ENCODE data around the gene GIPC3.
"Not testable (repeated sequence)": the region's sequence is repeated elsewhere in the genome, so short reads cannot be mapped to it uniquely, and the experiment has no call there.

Gene GIPC3

DNA sequence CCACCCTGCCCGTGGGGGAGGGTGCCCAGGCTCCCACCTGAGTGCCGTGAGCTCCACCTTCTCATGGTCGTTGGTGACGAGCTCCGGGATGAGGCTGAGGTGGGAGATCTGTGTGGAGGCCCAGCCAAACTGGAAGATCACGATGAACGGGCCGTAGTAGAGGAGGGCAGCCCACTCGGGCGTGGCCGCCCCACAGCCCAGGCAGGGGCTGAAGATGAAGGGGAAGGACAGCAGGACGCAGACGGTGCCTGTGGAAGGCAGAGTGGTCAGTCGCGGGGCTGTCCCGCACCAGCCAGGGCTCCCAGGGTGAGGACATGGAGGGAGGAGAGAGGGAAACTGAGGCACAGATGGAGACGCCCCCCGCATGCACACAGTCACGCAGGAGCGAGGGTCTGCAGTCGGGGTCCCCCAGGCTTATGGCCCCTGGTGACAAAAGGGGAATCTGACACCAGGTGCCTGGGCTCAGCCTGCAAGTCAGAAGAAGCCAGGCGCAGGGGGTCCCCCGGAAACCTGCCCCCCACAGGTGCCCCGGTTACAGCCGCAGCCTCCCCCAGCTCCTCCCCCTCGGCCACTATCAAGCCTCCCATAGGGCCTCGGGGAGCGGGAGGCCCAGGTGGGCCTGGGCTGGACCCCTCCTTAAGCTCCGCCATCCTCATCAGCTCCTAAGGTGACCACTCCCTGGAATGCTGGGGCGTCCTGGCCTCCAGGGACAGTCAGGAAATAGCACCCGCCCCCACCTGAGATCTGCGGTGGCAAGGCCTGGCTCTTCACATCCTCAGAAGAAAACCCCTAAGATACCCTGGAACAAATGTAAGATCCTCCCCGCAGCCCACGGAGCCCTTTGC lies 34.1 kb upstream of the GIPC3 start:
- no peak for DNase-seq (ENCODE audit: low read depth, low spot score)

DNA sequence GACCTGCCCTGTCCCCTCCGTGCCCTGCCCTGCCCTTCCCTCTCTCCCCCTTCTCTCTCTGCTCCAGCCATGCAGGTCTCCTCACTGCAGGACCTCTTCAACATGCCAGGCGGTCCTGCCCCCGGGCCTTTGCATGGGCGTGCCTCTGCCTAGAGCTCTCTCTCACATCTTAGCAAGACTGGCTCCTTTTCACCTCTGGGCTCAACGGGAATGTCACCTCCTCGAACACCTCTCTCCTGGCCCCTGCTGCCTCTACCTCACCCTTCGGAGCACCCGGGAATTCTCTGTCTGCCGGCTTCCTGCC lies 33.5 kb upstream of the GIPC3 start:
- no peak for DNase-seq (ENCODE audit: low read depth, low spot score)

DNA sequence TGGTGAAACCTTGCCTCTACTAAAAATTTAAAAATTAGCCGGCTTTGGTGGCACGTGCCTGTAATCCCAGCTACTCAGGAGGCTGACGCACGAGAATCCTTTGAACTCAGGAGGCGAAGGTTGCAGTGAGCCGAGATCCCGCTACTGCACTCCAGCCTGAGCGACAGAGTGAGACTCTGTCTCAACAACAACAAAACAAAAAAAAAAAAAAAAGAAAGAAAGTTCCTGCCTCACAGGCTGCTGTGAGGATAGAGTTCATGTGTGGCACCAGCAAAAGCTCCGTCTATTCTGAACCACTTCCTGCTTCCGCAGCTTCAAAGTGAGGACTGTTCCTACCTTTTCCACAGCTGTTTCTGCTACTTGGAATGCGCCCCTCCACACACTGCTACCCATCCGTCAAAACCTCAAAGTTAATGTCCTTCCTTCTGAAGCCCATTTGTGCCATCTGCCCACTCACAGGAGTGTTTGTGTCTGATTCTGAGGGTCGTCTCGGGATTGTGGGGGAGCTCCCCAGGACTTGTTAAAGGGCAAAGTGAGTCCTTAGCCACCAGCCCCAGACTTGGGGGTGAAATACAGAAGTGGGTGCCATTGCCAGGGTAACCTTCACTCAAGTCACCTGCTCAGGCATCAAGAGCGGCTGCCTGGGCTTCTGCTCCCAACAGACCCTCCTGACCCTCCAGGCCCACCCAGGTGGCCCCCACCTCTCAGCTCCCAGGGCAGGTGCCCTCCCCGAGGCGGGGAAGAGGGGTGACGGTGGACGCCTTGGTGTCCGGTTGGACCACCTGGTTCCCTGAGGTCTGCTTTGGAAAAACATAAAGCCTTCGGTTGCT lies 30.8 kb upstream of the GIPC3 start:
- DNase-seq (ENCODE audit: low read depth, low spot score): no peak

DNA sequence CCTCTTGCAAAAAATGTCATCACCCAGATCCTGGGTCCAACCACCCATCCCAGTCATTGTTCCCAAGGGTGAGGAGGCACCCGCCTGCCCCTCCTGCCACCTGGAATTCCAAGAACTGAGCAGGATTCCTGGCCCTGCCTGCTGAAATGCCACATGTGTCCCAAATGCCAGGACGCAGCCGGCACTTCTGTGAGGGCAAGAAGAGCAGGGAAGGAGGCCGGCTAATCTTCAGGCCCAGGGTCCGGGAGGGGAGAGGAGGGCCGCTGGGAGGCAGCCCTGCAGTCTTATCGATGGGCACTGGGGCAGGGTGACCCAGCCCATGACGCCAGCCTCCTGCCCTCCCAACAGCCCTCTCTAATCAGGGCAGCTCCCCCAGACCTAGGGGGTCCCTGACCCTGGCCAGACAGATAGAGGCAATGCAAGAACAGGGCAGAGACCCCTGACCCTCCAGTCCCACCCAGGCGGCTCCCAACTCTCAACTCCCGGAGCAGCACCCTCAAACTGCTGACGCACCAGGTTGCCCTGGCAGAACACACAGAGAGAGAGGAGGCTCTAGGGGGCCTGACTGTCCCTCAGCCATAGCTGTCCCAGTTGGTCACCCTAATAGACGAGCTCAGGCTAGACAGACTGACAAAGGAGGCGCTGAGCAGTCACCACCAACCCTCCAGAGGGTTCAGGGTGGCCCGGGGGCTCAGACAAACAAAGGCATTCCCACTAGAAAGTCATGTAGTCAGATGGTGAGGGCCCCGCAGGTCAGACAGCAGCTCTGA lies 29.4 kb upstream of the GIPC3 start:
- no peak for DNase-seq (ENCODE audit: low read depth, low spot score)

DNA sequence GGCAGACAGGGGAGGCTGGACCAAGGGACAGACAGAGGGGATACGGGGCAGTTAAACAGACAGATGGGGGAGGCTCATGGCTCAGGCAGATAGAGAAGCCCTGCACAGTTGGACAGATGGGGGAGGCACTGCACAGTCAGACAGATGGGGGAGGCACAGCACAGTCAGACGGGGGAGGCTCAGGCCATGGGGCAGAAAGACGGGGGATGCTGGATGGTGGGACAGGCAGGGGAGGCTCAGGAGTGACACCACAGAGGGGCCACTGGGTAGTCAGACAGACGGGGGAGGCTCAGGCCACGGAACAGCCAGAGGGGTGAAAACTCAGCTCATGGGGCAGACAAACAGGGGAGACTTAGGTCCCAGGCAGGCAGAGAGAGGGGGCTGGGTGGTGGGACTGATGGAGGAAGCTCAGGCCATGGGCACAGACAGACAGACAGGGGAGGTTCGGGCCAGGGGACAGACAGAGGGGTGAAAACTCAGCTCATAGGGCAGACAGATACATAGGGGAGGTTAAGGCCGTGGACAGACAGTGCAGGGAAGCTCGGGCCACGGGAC lies 28.8 kb upstream of the GIPC3 start:
- DNase-seq (ENCODE audit: low read depth, low spot score): no peak

DNA sequence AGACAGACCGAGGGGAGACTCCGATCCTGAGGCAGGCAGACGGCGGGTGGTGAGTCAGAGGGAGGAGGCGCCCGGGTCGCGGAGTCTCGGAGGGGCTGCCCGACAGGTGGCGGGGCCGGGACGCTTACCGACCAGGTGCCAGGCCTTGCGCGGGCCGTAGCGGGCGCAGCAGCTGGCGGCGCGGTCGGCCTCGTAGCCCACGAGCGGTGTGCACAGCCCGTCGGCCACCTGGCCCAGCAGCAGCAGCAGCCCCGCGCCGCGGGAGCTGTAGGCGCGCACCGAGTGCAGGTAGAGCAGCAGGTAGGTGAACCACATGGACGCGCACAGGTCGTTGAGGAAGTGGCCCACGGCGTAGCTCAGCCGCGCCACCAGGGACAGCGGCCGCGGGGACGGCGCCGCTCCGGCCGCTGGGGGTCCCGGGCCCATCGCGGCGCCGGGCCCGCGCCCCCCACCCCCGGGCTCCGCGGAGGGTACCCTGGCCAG lies 28.3 kb upstream of the GIPC3 start:
- DNase-seq (ENCODE audit: low read depth, low spot score): peak; percentile 49

DNA sequence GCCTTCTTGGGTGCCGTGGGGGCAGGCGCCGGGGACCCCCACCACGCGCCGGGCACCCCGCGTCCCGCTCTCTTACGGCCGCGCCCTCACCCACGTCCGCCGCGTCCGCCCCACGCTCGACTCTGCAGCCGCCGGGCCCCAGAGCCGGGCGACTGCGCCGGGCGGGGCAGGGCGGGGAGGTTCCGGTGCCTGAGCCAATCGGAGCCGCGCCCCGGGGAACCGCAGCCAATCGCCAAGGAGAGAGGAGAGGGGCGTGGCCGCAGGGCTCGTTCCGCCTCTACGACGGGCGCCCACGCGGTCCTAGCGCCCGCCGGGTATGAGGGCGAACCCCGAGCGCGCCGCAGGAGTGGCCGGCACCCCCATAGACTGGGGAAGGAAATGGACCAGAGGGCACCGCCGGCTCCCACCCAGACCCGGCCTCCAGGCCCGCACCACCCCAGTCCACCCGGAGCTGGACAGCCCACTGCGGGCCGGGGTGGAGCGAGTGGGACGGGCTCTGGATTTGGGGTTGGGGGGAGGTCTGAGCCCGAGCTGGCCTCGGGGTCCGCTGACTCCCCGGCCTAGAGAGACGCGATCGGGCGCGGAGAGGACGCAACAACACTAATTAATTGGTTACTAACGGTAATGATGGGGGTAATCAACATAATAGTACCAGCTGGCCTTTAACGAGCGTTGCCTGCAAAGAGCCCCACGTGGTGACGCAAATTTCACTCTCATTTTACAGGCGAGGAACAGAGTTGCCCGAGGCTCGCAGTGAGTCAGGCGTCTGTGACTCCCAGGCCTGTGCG lies 27.6 kb upstream of the GIPC3 start, which contains the start of gene MFSD12:
MFSD12 (minus strand) TSS at position 126 of the 788 bp plus-strand sequence. CDS start 183 bp downstream, outside the sequence.
- DNase-seq (ENCODE audit: low read depth, low spot score): peak; percentile 92

DNA sequence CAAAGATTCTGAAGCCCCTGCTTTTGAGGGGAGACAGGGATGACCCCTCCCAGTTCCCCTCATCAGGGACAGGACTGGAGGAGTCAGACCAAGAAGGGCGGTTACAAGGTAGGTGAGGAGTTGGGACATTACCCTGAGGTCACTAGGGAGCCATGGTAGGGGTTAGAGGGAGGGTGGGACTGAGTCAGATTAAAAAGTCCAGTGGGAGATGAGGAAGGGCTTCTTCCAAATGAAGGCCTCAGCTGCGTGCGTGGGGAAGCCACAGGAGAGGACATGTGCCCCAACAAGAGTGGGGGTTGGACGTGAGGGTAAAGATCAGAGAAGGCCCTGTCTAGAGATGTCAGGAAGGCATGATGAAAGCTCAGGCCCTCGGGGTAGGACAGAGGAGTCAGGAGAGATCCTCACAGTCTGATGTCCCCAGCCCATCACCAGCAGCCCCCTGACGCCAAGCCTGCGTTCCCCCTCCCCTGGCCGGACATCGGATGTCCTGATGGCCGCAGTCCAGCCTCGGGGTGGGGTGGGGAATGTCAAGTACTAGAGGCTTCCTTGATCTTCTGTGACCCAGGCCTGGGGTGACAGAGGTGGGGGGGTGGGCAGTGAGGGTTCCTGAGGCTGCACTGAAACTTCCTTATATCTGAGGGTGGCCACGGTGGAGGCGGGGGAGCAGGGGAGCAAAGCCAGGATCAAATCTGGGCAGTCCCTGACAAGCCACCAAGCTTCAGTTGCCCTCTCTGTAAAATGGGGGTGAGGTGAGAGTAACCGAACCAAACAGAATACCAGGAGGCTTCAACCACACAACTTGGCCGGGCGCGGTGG lies 21.4 kb upstream of the GIPC3 start:
- DNase-seq (ENCODE audit: low read depth, low spot score): no peak

DNA sequence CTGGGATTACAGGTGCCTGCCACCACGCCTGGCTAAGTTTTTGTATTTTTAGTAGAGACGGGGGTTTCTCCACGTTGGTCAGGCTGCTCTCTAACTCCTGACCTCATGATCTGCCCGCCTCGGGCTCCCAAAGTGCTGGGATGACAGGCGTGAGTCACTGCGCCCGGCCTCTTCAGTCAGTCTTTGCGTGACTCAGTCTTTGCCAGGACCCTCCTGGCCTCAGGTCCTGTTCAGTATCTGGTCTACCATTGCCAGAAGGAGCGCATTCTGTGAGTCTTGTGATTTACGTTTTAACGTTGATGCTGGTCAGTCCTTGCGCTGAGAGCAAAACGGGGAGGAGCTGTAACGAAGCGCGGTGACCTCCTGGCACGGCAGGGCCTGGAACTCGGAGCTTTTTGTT lies 20.1 kb upstream of the GIPC3 start:
- DNase-seq (ENCODE audit: low read depth, low spot score): peak; percentile 81

DNA sequence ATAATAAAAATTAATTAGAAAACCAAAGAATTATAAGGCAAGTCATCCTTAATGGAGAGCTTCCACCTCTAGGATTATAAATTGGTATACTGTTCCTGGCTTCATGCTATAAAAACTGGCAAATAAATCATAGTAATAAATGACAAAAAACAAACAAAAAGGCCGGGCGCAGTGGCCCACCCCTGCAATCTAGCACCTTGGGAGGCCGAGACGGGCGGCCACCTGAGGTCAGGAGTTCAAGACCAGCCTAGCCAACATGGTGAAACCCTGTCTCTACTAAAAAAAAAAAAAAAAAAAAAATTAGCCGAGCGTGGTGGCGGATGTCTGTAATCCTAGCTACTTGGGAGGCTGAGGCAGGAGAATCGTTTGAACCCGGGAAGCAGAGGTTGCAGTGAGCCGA lies 15.2 kb upstream of the GIPC3 start:
- not testable (repeated sequence) for DNase-seq (ENCODE audit: low read depth, low spot score)

DNA sequence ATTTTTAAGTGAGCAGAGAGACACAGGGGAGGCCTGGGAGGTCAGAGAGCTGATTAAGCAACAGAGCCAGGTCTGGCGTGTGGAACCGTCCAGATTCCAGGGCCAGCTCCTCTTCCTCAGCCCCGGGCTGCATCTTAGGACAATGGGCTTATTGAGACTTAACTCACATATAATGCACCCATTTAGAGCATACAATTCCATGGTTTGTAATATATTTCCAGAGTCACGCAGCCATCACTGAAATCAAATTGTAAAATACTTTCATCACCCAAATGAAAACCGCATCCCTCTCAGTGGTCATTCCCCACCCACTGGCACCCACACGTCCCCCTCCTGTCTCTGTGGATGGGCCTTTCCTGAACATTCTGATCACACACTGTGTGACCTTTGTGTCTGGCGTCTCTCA lies 14.7 kb upstream of the GIPC3 start:
- no peak for DNase-seq (ENCODE audit: low read depth, low spot score)

DNA sequence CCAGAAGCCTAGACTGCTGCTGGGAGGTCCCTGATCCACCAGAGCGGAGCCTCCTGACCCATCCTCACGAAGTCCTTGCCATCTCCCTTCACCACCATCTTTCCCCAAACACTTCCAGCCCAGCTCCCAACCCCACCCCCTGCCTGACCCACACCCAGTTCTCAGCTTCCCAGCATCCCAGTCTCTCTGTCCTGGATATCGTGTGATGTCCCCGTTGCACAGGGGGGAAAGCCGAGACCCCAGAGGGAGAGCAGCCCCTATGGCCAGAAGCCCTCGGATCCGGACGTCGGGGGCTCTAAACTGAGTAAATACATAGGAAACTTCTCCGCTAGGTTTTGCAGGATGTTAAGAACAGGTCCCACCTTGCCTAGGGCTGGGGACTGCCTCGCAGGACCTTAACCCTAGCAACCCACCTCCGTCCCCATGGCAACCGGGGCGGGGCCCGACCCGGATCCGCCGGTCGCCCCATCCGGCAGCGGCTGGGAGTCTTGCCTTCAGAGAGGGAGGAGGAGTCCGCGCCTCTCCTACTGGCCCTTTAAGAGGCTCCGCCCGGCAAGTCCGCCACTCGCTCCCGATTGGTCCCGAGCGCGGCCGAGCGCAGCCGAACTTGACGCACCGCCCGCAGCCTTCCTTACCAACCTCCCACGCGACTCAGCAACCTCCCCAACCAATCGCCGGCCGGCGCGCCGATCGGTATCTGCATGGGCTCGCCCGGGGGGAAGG lies 13.0 kb upstream of the GIPC3 start:
- DNase-seq (ENCODE audit: low read depth, low spot score): peak; percentile 100

DNA sequence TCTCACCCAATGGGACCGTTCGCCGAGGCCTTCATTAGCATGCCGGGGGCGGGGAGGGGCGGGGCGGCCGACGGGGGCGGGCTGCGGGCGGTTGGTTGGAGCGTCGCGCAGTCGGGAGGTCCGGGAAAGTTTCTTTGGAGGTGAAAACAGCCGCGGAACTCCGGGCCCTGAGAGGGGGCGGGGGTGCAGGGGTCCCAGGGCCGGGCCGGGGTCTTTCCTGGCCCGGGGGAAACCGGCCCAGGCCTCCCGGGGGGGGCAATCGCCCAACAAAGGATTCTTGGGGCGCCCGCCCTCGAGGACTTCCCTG lies 12.5 kb upstream of the GIPC3 start, which contains the start of gene HMG20B:
HMG20B (plus strand) TSS at position 90 of the 307 bp plus-strand sequence. CDS start 366 bp downstream, outside the sequence.
- no peak for DNase-seq (ENCODE audit: low read depth, low spot score)

DNA sequence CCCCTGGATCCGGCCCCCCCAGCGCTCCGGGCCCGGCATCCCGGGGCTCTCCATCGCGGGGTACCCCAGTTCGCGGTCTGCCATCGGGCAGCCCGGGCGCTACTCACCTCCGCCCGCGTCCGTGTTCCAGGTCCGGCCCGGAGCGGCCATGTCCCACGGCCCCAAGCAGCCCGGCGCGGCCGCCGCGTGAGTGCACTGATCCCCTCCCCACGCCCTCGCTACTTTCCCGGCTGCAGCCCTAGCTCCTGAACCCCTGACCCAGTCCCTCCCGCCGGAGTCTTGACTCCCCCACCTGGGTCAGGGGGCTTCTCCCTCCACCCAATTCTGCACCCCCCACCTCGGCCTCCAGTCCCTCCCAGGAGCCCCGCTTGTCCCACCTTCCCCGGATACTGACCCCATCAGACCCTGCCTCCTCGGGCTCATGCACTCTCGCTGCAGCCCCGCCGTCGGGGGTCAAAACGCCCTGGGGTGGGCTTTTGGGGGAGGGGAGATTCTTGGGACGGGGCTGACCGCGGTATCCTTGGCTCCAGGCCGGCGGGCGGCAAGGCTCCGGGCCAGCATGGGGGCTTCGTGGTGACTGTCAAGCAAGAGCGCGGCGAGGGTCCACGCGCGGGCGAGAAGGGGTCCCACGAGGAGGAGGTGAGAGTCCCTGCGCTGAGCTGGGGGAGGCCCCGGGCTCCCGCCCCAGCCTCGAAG lies 12.0 kb upstream of the GIPC3 start:
- DNase-seq (ENCODE audit: low read depth, low spot score): no peak

DNA sequence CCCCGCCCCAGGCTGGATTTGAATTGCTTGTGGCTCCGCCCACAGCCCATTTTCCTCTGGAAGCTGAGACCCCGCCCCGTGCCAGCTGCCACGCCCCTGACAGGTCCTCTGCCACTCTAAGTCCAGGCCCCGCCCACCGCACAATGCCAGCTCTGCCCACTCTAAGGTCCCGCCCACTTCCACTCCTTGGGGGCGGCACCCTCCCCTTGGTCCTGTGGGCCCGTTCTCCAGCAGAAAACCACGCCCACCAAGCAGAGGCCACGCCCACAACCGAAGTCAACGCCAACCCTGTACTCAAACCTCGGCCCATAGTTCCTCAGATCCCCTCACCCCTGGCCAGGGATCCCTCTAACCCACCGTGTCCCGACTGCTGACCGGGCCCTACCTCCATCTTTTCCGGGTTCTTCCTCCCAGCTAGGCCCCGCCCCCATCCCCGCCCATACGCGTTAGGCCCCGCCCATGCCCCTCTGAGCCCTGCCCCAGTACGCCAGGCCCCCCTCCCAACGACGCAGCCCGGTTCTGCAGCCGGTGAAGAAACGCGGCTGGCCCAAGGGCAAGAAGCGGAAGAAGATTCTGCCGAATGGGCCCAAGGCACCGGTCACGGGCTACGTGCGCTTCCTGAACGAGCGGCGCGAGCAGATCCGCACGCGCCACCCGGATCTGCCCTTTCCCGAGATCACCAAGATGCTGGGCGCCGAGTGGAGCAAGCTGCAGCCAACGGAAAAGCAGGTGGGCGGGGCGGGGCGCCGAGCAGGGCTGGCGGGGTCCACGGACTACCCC lies 11.2 kb upstream of the GIPC3 start:
- DNase-seq (ENCODE audit: low read depth, low spot score): peak; percentile 99

DNA sequence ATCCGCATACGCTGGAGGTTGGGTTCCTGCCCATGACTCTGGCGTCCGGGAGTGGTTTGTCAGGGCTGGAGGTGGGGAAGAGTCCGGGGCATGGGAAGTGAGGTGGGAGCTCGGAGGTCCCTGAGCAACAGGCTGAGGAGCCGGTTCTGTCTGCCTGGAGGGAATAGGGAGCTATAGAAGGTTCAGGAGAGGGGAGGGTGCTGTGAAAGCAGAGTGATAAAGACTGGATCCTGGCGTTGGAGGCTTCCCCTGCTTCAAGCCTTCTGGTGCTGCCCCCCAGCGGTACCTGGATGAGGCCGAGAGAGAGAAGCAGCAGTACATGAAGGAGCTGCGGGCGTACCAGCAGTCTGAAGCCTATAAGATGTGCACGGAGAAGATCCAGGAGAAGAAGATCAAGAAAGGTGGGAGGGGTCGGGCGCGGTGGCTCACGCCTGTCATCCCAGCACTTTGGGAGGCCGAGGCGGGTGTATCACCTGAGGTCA lies 10.0 kb upstream of the GIPC3 start:
- peak; percentile 80 for DNase-seq (ENCODE audit: low read depth, low spot score)

DNA sequence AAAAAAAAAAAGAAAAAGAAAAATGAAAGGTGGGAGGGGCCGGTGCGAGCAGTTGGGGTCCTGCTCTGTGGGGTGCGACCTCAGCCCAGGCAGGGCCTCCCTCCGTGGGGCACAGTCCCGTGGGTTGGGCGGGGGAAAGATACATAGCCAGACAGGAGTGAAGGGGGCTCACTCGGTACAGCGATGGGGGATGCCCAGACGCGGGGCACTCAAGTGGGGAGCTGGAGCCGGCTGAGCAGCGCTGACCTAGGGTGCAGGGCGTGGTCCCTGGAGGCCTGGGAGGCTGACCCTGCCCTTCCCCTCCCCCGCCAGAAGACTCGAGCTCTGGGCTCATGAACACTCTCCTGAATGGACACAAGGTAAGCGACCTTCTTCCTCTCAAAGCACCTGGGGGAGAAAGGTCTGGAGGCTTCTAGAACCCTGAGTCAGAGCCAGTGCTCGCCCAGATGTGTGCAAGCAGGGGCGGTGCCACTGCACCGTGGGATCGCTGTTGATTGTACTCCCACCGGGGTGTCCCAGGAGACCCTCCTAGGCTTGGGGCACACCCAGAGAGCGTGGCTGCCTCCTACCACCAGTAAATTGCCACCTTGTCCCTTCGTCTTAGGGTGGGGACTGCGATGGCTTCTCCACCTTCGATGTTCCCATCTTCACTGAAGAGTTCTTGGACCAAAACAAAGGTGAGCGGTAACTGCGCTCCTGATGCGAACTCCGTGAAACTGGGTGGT lies 9.2 kb upstream of the GIPC3 start:
- DNase-seq (ENCODE audit: low read depth, low spot score): no peak

Measured in ELF-1 (cell line).